Stimulated activated CD8-positive, alpha-beta memory T cell treated with anti-CD3 and anti-CD28 coated beads, Interleukin-7, amount 100 ng/mL, for 48 hours (primary cell): Measurements from ENCODE around the gene GLYR1.

Experiments
- DNase-seq, 2 donors: peaks; one replicate each; pipeline ENCODE4 v3.0.0-alpha.2; 2020; ENCODE audit warnings: low read depth in 1 of 2; ENCODE audit errors: extremely low read depth in 1 of 2

Gene GLYR1

GRCh38 chr16:4880006-4880580 lies 33.0 kb upstream of the GLYR1 start:
- DNase-seq, result no peak

DNA sequence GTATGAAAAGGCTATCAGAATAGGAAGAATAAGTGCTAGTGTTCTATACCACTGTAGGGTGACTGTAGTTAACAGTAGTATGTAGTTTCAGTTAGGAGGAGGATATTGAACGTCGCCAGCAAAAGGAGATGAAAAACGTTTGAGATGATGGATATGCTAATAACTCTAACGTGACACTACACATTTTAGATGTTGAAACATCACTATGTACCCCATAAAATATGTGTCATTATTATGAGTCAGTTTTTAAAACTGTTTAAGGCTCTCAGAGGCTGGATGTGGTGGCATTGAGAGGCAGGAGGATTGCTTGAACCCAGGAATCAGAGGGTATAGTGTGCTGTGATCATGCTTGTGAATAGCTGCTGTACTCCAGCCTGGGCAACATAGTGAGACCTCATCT lies 32.0 kb upstream of the GLYR1 start:
- no peak for DNase-seq

GRCh38 chr16:4877380-4877685 lies 30.2 kb upstream of the GLYR1 start:
- DNase-seq, result no peak

DNA sequence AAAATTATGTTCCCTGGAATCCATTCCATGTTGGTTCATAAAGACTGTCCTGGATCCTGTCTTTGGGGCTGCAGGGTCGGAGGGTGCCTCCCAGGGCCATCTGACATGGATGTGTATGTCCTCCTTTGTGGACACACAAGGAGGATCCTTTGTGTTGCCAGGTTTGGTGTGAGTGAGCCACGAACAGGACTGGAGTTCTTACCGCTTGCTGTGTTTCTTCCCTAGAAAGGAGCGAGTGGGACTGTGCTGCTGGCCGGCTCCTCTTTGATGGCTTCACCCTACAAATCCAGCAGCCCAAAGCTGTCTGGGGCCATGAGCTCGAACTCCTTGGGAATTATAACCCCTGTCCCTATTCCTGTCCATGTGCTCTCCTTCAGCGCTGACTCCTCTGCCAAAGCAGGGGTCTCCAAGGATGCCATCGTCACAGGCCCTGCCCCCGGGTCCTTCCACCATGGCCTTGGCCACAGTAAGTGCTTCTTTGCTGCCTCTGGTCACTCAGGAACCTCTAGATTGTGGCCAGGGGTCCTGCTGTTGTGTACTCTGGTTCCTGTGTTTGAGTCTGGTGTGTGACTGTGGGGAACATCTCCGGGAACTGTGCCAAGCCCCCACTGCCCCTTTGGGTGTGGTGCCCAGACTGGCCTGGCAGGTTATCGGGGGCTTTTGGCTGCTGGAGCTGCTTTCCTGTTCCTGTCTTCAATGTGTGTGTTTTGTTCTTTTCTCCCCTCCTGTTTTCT lies 29.7 kb upstream of the GLYR1 start:
- no peak for DNase-seq

- no peak for DNase-seq
Measured at GRCh38 chr16:4874666-4875065, 27.6 kb upstream of the GLYR1 start.

DNA sequence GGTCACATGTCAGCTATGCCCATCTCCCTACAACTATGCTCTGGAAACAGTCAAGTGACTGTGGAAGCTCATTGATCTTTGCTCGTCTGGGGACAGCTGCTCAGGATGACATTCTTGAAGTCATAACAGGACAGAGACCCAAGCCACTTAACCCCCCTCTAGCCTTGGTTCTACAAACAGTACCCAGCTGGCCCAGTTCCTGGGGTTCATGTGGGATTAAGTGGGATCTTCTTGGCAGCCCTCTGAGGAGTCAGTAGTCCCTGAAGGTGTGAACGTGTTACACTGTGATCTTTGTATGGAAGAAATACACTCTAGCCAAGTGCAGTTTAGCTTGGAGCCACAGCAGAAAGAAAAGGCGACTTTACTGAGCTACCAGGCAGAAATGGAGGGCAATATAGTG lies 26.0 kb upstream of the GLYR1 start:
- no peak for DNase-seq

- no peak for DNase-seq
Measured at GRCh38 chr16:4871071-4871470, 24.0 kb upstream of the GLYR1 start.

GRCh38 chr16:4870138-4870671 lies 23.1 kb upstream of the GLYR1 start:
- no peak for DNase-seq

GRCh38 chr16:4869147-4869805 lies 22.2 kb upstream of the GLYR1 start:
- no peak for DNase-seq

DNA sequence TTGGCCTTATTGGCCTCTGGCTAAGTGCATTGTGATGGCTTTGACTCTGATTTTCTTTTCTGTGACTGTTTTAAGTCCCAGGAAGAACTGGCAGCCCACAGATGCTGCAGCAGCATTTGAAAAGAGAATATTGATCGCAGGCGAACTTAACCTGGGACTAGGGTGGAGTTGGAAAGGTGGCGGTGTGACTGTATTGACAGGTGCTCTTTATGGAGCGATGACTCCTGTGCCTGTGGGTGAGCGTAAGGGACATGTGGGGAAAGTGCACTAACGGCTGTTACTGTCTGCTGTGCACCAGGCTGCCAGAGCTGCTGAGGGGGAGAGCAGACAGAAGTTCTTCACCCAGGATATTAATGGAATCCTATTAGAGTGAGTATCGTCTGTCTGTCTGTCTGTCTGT lies 21.4 kb upstream of the GLYR1 start:
- DNase-seq, result no peak

- no peak for DNase-seq
Measured at GRCh38 chr16:4868026-4868425, 20.9 kb upstream of the GLYR1 start.

DNA sequence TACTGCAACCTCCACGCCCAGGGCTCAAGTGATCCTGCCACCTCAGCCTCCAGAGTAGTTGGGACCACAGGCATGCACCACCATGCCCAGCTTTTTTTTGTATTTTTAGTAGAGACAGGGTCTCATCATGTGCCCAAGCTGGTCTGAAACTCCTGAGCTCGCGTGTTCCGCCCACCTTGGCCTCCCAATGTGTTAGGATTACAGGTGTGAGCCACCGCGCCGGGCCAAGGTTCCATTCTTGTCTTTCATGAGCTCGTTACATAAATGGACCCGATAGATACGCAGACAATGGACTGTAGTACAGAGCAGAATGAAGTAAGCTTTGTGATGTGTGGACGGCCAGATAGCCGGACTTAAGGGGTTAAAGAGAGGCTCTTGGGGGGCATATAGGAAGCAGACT lies 19.5 kb upstream of the GLYR1 start:
- no peak for DNase-seq

- no peak for DNase-seq
Measured at GRCh38 chr16:4865231-4865860, 18.3 kb upstream of the GLYR1 start.

DNA sequence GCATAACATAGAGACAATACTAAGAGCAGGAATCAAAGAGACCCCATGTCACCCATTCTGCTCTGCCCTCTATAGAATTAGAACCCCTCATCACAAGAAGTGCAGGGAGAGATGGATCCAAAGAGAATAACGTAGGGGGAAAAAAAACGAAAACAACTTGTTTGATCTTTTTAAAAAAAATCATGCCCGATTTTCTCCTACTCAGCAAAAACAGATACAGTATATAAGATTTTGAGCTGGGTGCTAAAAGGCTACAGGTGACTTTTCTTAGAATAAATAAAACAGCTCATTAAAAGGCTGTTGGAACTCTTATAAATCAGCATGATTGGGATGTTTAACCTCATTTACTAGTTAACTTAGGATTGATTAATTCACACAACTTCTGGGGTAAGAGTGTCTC lies 17.6 kb upstream of the GLYR1 start:
- DNase-seq, result no peak

- no peak for DNase-seq
Measured at GRCh38 chr16:4862639-4863038, 15.6 kb upstream of the GLYR1 start.

DNA sequence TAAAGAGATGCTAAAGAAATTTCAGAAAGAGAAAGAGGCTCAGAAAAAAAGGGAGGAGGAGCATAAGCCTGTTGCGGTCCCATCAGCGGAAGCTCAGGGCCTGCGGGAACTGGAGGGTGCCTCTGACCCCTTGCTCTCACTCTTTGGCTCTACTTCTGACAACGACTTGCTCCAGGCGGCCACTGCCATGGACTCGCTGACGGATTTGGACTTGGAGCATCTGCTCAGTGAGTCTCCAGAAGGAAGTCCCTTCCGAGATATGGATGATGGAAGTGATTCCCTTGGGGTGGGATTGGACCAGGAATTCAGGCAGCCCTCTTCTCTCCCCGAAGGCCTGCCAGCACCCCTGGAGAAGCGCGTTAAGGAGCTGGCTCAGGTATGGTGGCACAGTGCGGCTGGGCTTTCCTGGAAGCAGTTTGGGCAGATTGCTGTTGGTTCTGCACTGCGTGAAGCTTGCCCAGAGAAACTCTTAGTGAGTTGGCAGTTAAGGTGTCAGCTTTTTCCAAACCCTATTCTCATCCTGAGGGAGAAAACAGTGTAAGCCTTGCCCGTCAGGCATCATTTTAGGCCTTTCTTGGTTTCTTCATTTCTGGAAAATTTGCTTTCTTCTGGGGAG lies 13.7 kb upstream of the GLYR1 start:
- no peak for DNase-seq

GRCh38 chr16:4859900-4860255 lies 12.8 kb upstream of the GLYR1 start:
- DNase-seq, result no peak

GRCh38 chr16:4859190-4859899 lies 12.3 kb upstream of the GLYR1 start:
- DNase-seq, result no peak

- DNase-seq, result no peak
Measured at GRCh38 chr16:4855804-4856203, 8.7 kb upstream of the GLYR1 start.

GRCh38 chr16:4855371-4855770 lies 8.3 kb upstream of the GLYR1 start:
- no peak for DNase-seq
